IMR-90 (cell line): Measurements from ENCODE around the gene CLEC4D. TPM values are rescaled to one million over a fixed set of nuclear protein-coding genes. Genes with fewer than 3 reads are reported as not detected.

Source experiments
- ATAC-seq: fragments of 200-7000 bp; cut with Tn5 transposase; 2 replicates; pipeline ENCODE4 v1.9.1; 2020; ENCODE audit warnings: low read depth, mild to moderate bottlenecking, moderate library complexity
- BruUV-seq: library from RNA; stranded (reverse); fragments of 400-500 nt; replicated peaks from 2 replicates; lab custom pipeline; 2021; lab: Mats Ljungman, UMichigan
- CTCF ChIA-PET: fragments of 300-600 bp; formaldehyde crosslinking; extraction: SDS; loops from one replicate; lab custom pipeline; 2021; ENCODE audit warnings: antibody characterized with exemption; lab: Yijun Ruan, JAX
- POLR2A ChIA-PET: fragments of 300-600 bp; sonication (Branson Sonifier 250); formaldehyde crosslinking; loops from one replicate; lab custom pipeline; 2022; ENCODE audit warnings: antibody characterized with exemption; ENCODE audit not compliant: unreplicated experiment; lab: Charles Lee
- DNase-seq: peaks from one replicate; pipeline ENCODE4 v3.0.0; 2013
- H2AFZ ChIP-seq: replicated peaks from 2 replicates; pipeline ENCODE3; 2013; ENCODE audit warnings: low read length, mild to moderate bottlenecking; ENCODE audit not compliant: poor library complexity
- H2AK5ac ChIP-seq: 2 replicates; pipeline ENCODE4 v1.6.1; 2013; ENCODE audit warnings: low read depth, low read length, inconsistent platforms
- H2AK9ac ChIP-seq: replicated peaks from 2 replicates; pipeline ENCODE3; 2013; ENCODE audit warnings: mild to moderate bottlenecking, low read depth, low read length, moderate library complexity; ENCODE audit not compliant: poor library complexity
- H2BK120ac ChIP-seq: 2 replicates; pipeline ENCODE4 v1.6.1; 2013; ENCODE audit warnings: low read depth, low read length, inconsistent platforms
- H2BK15ac ChIP-seq: 3 replicates; pipeline ENCODE4 v1.6.1; 2013; ENCODE audit warnings: low read depth, low read length, inconsistent platforms
- H2BK20ac ChIP-seq: 2 replicates; pipeline ENCODE4 v1.6.1; 2013; ENCODE audit warnings: low read depth, mild to moderate bottlenecking, inconsistent platforms, low read length, moderate library complexity
- H2BK5ac ChIP-seq: 2 replicates; pipeline ENCODE4 v1.6.1; 2013; ENCODE audit warnings: mild to moderate bottlenecking, low read depth, low read length, inconsistent platforms; ENCODE audit not compliant: poor library complexity, severe bottlenecking
- H3K14ac ChIP-seq: replicated peaks from 2 replicates; pipeline ENCODE4 v1.6.1; 2013; ENCODE audit warnings: low read depth, low read length, inconsistent platforms
- H3K18ac ChIP-seq: 2 replicates; pipeline ENCODE4 v1.6.1; 2013; ENCODE audit warnings: low read depth, low read length, control low read depth
- H3K23ac ChIP-seq: 2 replicates; pipeline ENCODE4 v1.6.1; 2013; ENCODE audit warnings: low read depth, low read length, inconsistent platforms
- H3K27ac ChIP-seq: 2 replicates; pipeline ENCODE4 v1.5.1; 2013; ENCODE audit warnings: mild to moderate bottlenecking, control low read depth, low read length; ENCODE audit not compliant: insufficient read depth
- H3K27me3 ChIP-seq: 2 replicates; pipeline ENCODE4 v1.6.1; 2013; ENCODE audit warnings: low read length; ENCODE audit not compliant: control insufficient read depth, insufficient read depth
- H3K36me3 ChIP-seq: 2 replicates; pipeline ENCODE4 v1.6.1; 2013; ENCODE audit warnings: low read length, mixed read lengths; ENCODE audit not compliant: control insufficient read depth, insufficient read depth
- H3K4ac ChIP-seq: 2 replicates; pipeline ENCODE4 v1.6.1; 2013; ENCODE audit warnings: low read depth, low read length, inconsistent platforms
- H3K4me1 ChIP-seq: 2 replicates; pipeline ENCODE4 v1.6.1; 2013; ENCODE audit warnings: low read length, mixed read lengths; ENCODE audit not compliant: control insufficient read depth, insufficient read depth
- H3K4me2 ChIP-seq: 2 replicates; pipeline ENCODE4 v1.6.1; 2013; ENCODE audit warnings: low read depth, mild to moderate bottlenecking, control low read depth, low read length, moderate library complexity
- H3K4me3 ChIP-seq: 2 replicates; pipeline ENCODE4 v1.5.1; 2013; ENCODE audit warnings: low read depth, mild to moderate bottlenecking, control low read depth, low read length, moderate library complexity; ENCODE audit not compliant: insufficient read depth
- H3K56ac ChIP-seq: 2 replicates; pipeline ENCODE4 v1.6.1; 2013; ENCODE audit warnings: low read length, inconsistent platforms; ENCODE audit not compliant: insufficient read depth; ENCODE audit errors: extremely low read depth
- H3K79me1 ChIP-seq, 2 experiments: 2 replicates each; pipeline ENCODE4 v1.6.1; 2013; ENCODE audit warnings: low read length in 2 of 2, inconsistent platforms in 1 of 2, low read depth in 1 of 2
- H3K9ac ChIP-seq: 2 replicates; pipeline ENCODE4 v1.6.1; 2013; ENCODE audit warnings: low read depth, low read length, control low read depth
- H3K9me1 ChIP-seq: 2 replicates; pipeline ENCODE4 v1.6.1; 2013; ENCODE audit warnings: low read length, inconsistent platforms; ENCODE audit not compliant: insufficient read depth
- H3K9me3 ChIP-seq: 2 replicates; pipeline ENCODE4 v1.6.1; 2013; ENCODE audit warnings: low read length; ENCODE audit not compliant: control insufficient read depth, insufficient read depth
- H4K20me1 ChIP-seq: 2 replicates; pipeline ENCODE4 v1.6.1; 2013; ENCODE audit warnings: low read length, inconsistent platforms; ENCODE audit not compliant: insufficient read depth
- H4K5ac ChIP-seq: 2 replicates; pipeline ENCODE4 v1.6.1; 2013; ENCODE audit warnings: mild to moderate bottlenecking, low read depth, low read length, control low read depth
- H4K8ac ChIP-seq, 2 experiments: 2 replicates each; pipeline ENCODE4 v1.6.1; 2013; ENCODE audit warnings: low read depth in 2 of 2, low read length in 2 of 2, control low read depth in 1 of 2, inconsistent platforms in 1 of 2
- H4K91ac ChIP-seq: 2 replicates; pipeline ENCODE4 v1.6.1; 2013; ENCODE audit warnings: low read depth, low read length, inconsistent platforms; ENCODE audit not compliant: insufficient read depth
- BHLHE40 ChIP-seq: fragments of 150-350 bp; IDR thresholded peaks from 2 replicates; pipeline ENCODE4 v1.6.1; 2016; ENCODE audit warnings: mild to moderate bottlenecking, low read depth, low read length
- CEBPB ChIP-seq: IDR thresholded peaks from 2 replicates; pipeline ENCODE4 v1.6.1; 2012; ENCODE audit warnings: low read depth, low read length, improper control_type of control experiment
- CHD1 ChIP-seq: IDR thresholded peaks from 2 replicates; pipeline ENCODE4 v1.6.1; 2012; ENCODE audit warnings: low read depth, low read length, improper control_type of control experiment
- FOS ChIP-seq: fragments of 150-350 bp; IDR thresholded peaks from 2 replicates; pipeline ENCODE4 v1.6.1; 2016; ENCODE audit warnings: low read depth, low read length
- RCOR1 ChIP-seq: IDR thresholded peaks from 2 replicates; pipeline ENCODE4 v1.6.1; 2012; ENCODE audit warnings: mild to moderate bottlenecking, low read length, improper control_type of control experiment; ENCODE audit not compliant: insufficient replicate concordance
- SMC3 ChIP-seq: fragments of 150-350 bp; IDR thresholded peaks from 2 replicates; pipeline ENCODE4 v1.6.1; 2016; ENCODE audit warnings: low read depth, mild to moderate bottlenecking, antibody characterized with exemption, low read length, moderate library complexity
- WGBS, 2 experiments: methylation state at CpG; one replicate each; pipeline versions ENCODE4 v1.1.5 to v1.1.7; 2013; ENCODE audit warnings: missing lambda C conversion rate in 2 of 2; ENCODE audit not compliant: insufficient read length in 1 of 2; ENCODE audit errors: extremely low coverage in 2 of 2; 5-methylcytosine and 5-hydroxymethylcytosine counted together
- dilution Hi-C: fragments of 300-500 bp; cut with HindIII; formaldehyde crosslinking; loops from one replicate; pipeline ENCODE4 v1.14.3; 2018; ENCODE audit warnings: low sequenced_read_pairs; ENCODE audit not compliant: unreplicated experiment
- in situ Hi-C: fragments of 300-500 bp; cut with MboI; formaldehyde crosslinking; loops from 3 replicates; pipeline ENCODE4 v1.14.3; 2019; ENCODE audit warnings: low sequenced_read_pairs, inconsistent platforms, mixed read lengths
- intact Hi-C: fragments of 100-400 bp; cut with micrococcal nuclease; formaldehyde crosslinking; loops from 2 replicates; pipeline ENCODE4 v1.10.0; 2022
- polyA plus RNA-seq, 3 experiments: library from polyadenylated mRNA; depleted of rRNA; stranded (reverse); fragments of >200 nt; gene quantifications; 2 replicates each; pipeline ENCODE4 v1.2.3, GENCODE V29; 2012; ENCODE audit warnings: low replicate concordance in 1 of 3
- total RNA-seq: library from RNA; depleted of rRNA; stranded (reverse); fragments of >200 nt; gene quantifications from 2 replicates; pipeline ENCODE4 v1.2.3, GENCODE V29; 2012

CLEC4D gene
- total and polyA plus RNA-seq, 2 of the 4 experiments (the other 2 are of a cell fraction): not detected

DNA sequence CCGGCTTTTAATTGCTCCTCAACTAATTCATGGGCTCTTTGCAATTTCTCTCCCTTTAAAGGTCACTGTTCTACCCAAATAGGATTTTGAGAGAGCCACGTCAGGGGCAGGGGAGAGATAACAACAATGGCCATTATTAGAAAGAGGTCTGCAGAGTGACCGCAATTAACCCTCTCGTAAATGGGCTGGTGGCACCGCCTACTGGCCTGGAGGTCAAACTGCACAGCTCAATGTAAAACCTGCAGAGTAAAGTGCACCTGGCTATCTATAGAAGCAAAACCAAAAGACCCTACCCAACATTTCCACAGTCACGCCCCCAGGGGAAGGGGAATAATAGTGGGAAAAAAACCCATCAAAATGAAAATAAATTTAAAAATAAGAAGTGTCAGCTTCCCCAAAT, 49.0 kb downstream of the CLEC4D start:
- H4K8ac ChIP-seq: no peak overlapping the region
- H3K9me1 ChIP-seq: no peaks in the 10 kb centered on the region
- H4K5ac ChIP-seq: no peak overlapping the region
- H2BK20ac ChIP-seq: no peak overlapping the region
- dilution Hi-C loops (no loop called here), intact Hi-C loops (no loop called here), in situ Hi-C loops (no loop called here)
- no peak overlapping the region for H3K9ac ChIP-seq
- no peaks in the 10 kb centered on the region for H3K27me3 ChIP-seq
- DNase-seq (no peak), ATAC-seq (no peak)
- H4K20me1 ChIP-seq: no peaks in the 10 kb centered on the region
- no peak overlapping the region for H2AK5ac ChIP-seq
- no peaks in the 10 kb centered on the region for H3K79me1 ChIP-seq
- POLR2A ChIA-PET: no interaction called here
- no CpG with 5 or more reads among the region's 6 CpGs for WGBS, 2 experiments
- no peak overlapping the region for H3K4me2 ChIP-seq
- H3K4ac ChIP-seq: no peak overlapping the region
- no peak overlapping the region for H3K18ac ChIP-seq
- no peak overlapping the region for H3K4me3 ChIP-seq
- H3K14ac ChIP-seq: no peak overlapping the region
- no peak overlapping the region for H3K56ac ChIP-seq
- TF ChIP-seq CHD1: no peak
- no peak for TF ChIP-seq SMC3
- no peak for TF ChIP-seq BHLHE40
- no peak for TF ChIP-seq RCOR1
- no peak for TF ChIP-seq CEBPB
- TF ChIP-seq FOS: no peak
- no peak overlapping the region for H2BK120ac ChIP-seq
- no peak overlapping the region for H2AFZ ChIP-seq
- BruUV-seq: no TSS peak
- CTCF ChIA-PET: interaction anchor here (1.3 kb wide), 1 partner anchor 47 kb away, joined by 4 read pairs; no protein-coding TSS in a partner anchor
- no peak overlapping the region for H3K23ac ChIP-seq
- no peaks in the 10 kb centered on the region for H3K36me3 ChIP-seq
- no peak overlapping the region for H2AK9ac ChIP-seq
- H3K4me1 ChIP-seq: no peaks in the 10 kb centered on the region
- no peak overlapping the region for H4K91ac ChIP-seq
- no peak overlapping the region for H2BK5ac ChIP-seq
- no peak overlapping the region for H2BK15ac ChIP-seq
- no peak overlapping the region for H3K27ac ChIP-seq
- peaks cover 1% of the 10 kb centered on the region; the same call in 1 of the 2 replicates for H3K9me3 ChIP-seq
